Tibial nerve (tissue), 4 donors: Measurements from ENCODE around the gene RCAN1. TPM values are rescaled to one million over a fixed set of nuclear protein-coding genes. Genes with fewer than 3 reads are reported as not detected.

Experiments
- DNase-seq, 2 donors: peaks; one replicate each; pipeline ENCODE4 v3.0.0-alpha.2; 2019; ENCODE audit warnings: low spot score in 2 of 2
- H3K27ac ChIP-seq, 4 donors: fragments of 200-600 bp; sonication (generic) in 3 of 4; one replicate each; pipeline ENCODE4 v1.5.1; 2017 to 2019; ENCODE audit warnings: mild to moderate bottlenecking in 1 of 4
- H3K27me3 ChIP-seq, 2 donors: fragments of 200-600 bp; sonication (generic) in 1 of 2; one replicate each; pipeline versions ENCODE4 v1.5.1 to v1.6.0; 2017 to 2019
- H3K36me3 ChIP-seq, 3 donors: fragments of 200-600 bp; sonication (generic); one replicate each; pipeline ENCODE4 v1.5.1; 2018 to 2019
- H3K4me1 ChIP-seq, 4 donors: fragments of 200-600 bp; sonication (generic) in 3 of 4; one replicate each; pipeline ENCODE4 v1.5.1; 2017 to 2019
- H3K4me3 ChIP-seq, 4 donors: fragments of 200-600 bp; sonication (generic) in 3 of 4; one replicate each; pipeline ENCODE4 v1.5.1; 2017 to 2019; ENCODE audit warnings: mild to moderate bottlenecking in 1 of 4, moderate library complexity in 1 of 4
- H3K9me3 ChIP-seq, 4 donors: fragments of 200-600 bp; sonication (generic) in 3 of 4; one replicate each; pipeline ENCODE4 v1.5.1; 2017 to 2019
- EP300 ChIP-seq, 2 donors: sonication (generic); formaldehyde crosslinking; IDR thresholded peaks; one replicate each; pipeline ENCODE4 v1.6.1; 2017; ENCODE audit warnings: antibody characterized with exemption in 2 of 2, mild to moderate bottlenecking in 1 of 2
- POLR2A ChIP-seq, 2 donors: fragments of 450-650 bp; IDR thresholded peaks; one replicate each; pipeline ENCODE4 v1.6.1; 2017; ENCODE audit warnings: antibody characterized with exemption in 2 of 2, mild to moderate bottlenecking in 2 of 2, moderate library complexity in 2 of 2
- WGBS, 2 donors: methylation state at CpG; one replicate each; pipeline ENCODE4 v1.1.5; 2018; 5-methylcytosine and 5-hydroxymethylcytosine counted together
- total RNA-seq, 4 donors: library from RNA; depleted of rRNA; stranded (reverse); fragments of >200 nt; gene quantifications; one replicate each; pipeline ENCODE4 v1.1.0, GENCODE V29; 2016
- TF ChIP-seq, protein P1 (sequence below), 5 experiments: fragments of 200-600 bp in 3 of 5; fragments of 450-650 bp in 2 of 5; sonication (generic) in 3 of 5; IDR thresholded peaks; one replicate each; pipeline ENCODE4 v1.5.1; 2016 to 2019; ENCODE audit warnings: antibody characterized with exemption in 5 of 5, mild to moderate bottlenecking in 3 of 5, moderate library complexity in 2 of 5

The RCAN1 gene
- total RNA-seq, 4 donors from 2014 or later = 51.8 to 71.2 (median 66.7) TPM

DNA sequence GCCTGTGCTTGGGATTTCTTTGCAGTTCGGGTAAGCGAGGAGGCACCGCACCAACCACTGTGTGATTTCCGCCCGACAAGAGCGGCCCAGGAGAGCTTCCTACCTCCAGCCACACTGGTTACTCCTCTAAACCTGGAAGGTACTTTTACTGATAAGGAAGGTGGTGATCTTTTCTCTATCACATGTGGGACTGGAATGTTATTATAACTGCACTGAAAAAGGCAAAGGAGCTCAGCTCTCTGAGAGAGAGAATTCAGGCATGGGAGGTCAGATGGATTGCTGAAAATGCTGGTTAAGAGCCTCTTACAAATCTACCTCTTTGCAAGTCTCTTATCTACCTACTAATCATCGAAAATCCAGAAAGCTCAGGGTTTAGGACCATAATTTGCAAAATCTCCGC is 95.2 kb downstream of the RCAN1 start:
- TF ChIP-seq, protein P1, sequence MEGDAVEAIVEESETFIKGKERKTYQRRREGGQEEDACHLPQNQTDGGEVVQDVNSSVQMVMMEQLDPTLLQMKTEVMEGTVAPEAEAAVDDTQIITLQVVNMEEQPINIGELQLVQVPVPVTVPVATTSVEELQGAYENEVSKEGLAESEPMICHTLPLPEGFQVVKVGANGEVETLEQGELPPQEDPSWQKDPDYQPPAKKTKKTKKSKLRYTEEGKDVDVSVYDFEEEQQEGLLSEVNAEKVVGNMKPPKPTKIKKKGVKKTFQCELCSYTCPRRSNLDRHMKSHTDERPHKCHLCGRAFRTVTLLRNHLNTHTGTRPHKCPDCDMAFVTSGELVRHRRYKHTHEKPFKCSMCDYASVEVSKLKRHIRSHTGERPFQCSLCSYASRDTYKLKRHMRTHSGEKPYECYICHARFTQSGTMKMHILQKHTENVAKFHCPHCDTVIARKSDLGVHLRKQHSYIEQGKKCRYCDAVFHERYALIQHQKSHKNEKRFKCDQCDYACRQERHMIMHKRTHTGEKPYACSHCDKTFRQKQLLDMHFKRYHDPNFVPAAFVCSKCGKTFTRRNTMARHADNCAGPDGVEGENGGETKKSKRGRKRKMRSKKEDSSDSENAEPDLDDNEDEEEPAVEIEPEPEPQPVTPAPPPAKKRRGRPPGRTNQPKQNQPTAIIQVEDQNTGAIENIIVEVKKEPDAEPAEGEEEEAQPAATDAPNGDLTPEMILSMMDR (IDR thresholded peaks at IDR 0.05) = no peak
- no peak for TF ChIP-seq EP300 (IDR thresholded peaks at IDR 0.05)
- no peak for TF ChIP-seq POLR2A (IDR thresholded peaks at IDR 0.05)
- Histone ChIP-seq H3K4me3 (no peak overlapping the region), H3K4me1 (peaks cover 0 to 63% (median 21%) of the 10 kb centered on the region in 4 donors), H3K27ac (peak overlapping the region in 2 of 4 donors; percentile 46), H3K36me3 (peaks cover 0 to 63% (median 0%) of the 10 kb centered on the region in 3 donors), H3K27me3 (no peaks in the 10 kb centered on the region), H3K9me3 (no peaks in the 10 kb centered on the region)
- no peak for DNase-seq
- 89 to 93% methylated on average over 8 of the region's 8 CpGs for WGBS, 2 donors

DNA sequence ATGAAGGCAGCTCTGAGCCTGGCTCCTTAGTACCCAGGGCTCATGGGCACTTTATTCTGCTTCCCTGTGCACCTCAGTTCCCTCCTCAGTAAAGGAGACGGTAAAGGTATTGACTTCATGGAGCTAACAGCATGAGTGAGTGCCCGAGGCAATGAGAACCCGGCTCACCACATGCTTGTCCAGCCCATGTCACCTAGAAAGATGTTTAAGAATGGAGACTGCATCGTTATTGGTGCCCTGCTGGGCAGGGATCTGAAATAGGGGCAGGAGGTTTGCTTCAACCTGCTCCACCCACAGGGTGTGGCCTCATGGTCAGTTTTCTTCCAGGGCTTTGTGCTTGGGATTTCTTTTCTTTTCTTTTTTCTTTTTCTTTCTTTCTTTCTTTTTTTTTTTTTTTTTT is 95.9 kb downstream of the RCAN1 start:
- peaks cover 0 to 63% (median 0%) of the 10 kb centered on the region in 3 donors for H3K36me3 ChIP-seq
- H3K4me1 ChIP-seq = peaks cover 0 to 61% (median 17%) of the 10 kb centered on the region in 4 donors
- H3K4me3 ChIP-seq = no peak overlapping the region
- H3K27me3 ChIP-seq = no peaks in the 10 kb centered on the region
- 74 to 84% methylated on average over 4 of the region's 4 CpGs for WGBS, 2 donors
- TF ChIP-seq EP300 (IDR thresholded peaks at IDR 0.05) = no peak
- TF ChIP-seq, protein P1 (IDR thresholded peaks at IDR 0.05) = no peak
- TF ChIP-seq POLR2A (IDR thresholded peaks at IDR 0.05) = no peak
- H3K9me3 ChIP-seq = no peaks in the 10 kb centered on the region
- DNase-seq = no peak
- H3K27ac ChIP-seq = peak overlapping the region in 2 of 4 donors; percentile 28 to 43

DNA sequence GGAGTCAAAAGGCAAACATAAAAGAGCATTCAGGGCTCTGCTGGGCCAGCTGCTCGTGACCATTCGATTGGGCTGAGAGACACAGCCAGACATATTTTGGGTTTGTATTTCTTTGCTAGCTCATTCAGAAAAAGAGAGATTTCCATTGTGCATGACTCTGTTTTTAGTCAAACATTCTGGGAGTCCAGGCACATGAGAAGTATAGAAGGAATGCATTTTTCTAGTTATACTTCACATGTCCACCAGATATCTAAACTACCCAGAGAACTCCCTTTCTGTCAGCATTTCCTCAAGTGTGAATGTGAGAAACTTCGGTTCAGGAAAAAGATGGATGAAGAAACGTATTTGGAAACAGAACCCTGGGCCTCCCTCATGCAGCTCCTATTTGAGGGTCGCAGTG is 96.6 kb downstream of the RCAN1 start:
- Histone ChIP-seq H3K27me3 (no peaks in the 10 kb centered on the region), H3K9me3 (no peaks in the 10 kb centered on the region), H3K4me3 (no peak overlapping the region), H3K27ac (peak overlapping the region in 2 of 4 donors; percentile 43), H3K4me1 (peaks cover 0 to 56% (median 17%) of the 10 kb centered on the region in 4 donors), H3K36me3 (peaks cover 0 to 63% (median 0%) of the 10 kb centered on the region in 3 donors)
- no peak for DNase-seq
- TF ChIP-seq, protein P1 (IDR thresholded peaks at IDR 0.05) = no peak
- TF ChIP-seq EP300 (IDR thresholded peaks at IDR 0.05) (no peak), POLR2A (IDR thresholded peaks at IDR 0.05) (no peak)
- 62 to 79% methylated on average over 5 of the region's 5 CpGs for WGBS, 2 donors

DNA sequence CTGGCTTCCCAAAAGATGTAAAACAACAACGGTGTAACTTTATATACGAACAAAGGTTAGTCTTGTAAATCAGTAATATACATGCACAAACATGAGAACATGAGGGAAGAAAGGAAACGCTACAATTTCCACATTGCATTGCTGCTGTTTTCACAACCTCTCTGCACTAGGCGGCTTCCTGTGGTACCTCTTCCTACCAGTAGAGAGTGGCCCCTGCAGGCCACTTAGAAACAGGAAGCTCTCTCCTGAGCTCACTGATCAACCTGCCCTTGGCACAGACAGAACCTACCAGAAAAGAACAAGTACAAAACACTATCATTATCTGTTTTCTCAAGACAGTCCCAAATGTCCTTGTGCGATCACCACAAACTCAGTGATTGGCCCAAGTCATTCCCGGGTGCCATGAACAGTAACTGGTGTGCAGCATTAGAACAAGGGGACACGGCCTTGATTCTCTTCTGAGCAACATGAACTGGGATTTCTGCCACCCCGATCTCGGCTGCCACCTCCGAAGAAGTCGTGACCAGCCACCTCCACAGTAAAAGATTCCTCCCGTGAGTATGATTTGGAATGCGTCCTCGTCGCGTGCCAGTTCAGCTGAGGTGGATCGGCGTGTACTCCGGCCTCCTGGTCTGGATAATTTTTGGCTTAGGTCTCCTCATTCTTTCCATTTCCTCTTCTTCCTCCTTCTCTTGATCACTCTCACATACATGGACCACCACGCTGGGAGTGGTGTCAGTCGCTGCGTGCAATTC is 97.2 kb downstream of the RCAN1 start:
- H3K27ac ChIP-seq = peak overlapping the region in 2 of 4 donors; percentile 43
- DNase-seq = no peak
- WGBS, 2 donors = 72 to 83% methylated on average over 22 of the region's 22 CpGs
- TF ChIP-seq, protein P1 (IDR thresholded peaks at IDR 0.05) = no peak
- TF ChIP-seq EP300 (IDR thresholded peaks at IDR 0.05) (no peak), POLR2A (IDR thresholded peaks at IDR 0.05) (no peak)
- peaks cover 0 to 58% (median 0%) of the 10 kb centered on the region in 3 donors for H3K36me3 ChIP-seq
- no peaks in the 10 kb centered on the region for H3K9me3 ChIP-seq
- no peaks in the 10 kb centered on the region for H3K27me3 ChIP-seq
- H3K4me3 ChIP-seq = no peak overlapping the region
- peaks cover 0 to 49% (median 12%) of the 10 kb centered on the region in 4 donors for H3K4me1 ChIP-seq

DNA sequence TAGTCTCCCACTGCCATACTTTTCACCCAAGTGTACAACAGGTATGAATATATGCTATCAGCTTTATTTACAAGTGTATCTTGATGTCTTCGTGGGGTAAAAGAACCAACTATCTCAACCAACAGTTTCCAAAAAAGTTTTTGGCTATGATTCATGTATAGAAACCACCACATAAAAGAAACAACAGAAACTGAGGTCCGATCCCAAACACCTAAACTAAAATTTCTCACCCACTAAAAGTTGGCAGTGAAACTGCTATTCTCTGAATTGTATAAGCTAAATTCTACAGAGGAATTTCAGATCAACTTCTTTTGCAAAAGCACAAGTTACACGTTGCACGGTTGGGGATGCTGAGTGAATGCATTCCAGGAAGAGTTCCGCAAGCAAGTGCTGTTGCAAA is 97.9 kb downstream of the RCAN1 start:
- Histone ChIP-seq H3K4me1 (peaks cover 0 to 43% (median 9%) of the 10 kb centered on the region in 4 donors), H3K27me3 (no peaks in the 10 kb centered on the region), H3K4me3 (no peak overlapping the region), H3K27ac (peak overlapping the region in 1 of 4 donors; percentile 11), H3K9me3 (no peaks in the 10 kb centered on the region), H3K36me3 (peaks cover 0 to 54% (median 0%) of the 10 kb centered on the region in 3 donors)
- DNase-seq = no peak
- TF ChIP-seq, protein P1 (IDR thresholded peaks at IDR 0.05) = no peak
- WGBS, 2 donors = 71 to 77% methylated on average over 5 of the region's 5 CpGs
